Heart left ventricle (tissue), 16 donors: ENCODE data around the gene MAGI2. TPM values are rescaled to one million over a fixed set of nuclear protein-coding genes. Genes with fewer than 3 reads are reported as not detected.

Experiments used
- ATAC-seq, 4 donors: fragments of 200-7000 bp; cut with Tn5 transposase; one replicate each; pipeline ENCODE4 v1.9.1; 2020 to 2022; ENCODE audit warnings: moderate library complexity in 4 of 4, mild to moderate bottlenecking in 3 of 4, moderate number of reproducible peaks in 1 of 4
- DNase-seq, 5 donors: peaks; one replicate each; pipeline ENCODE4 v3.0.0-alpha.2; 2020
- H3K27ac ChIP-seq, 12 donors: fragments of 200-600 bp; sonication (generic) in 4 of 12; one replicate each; pipeline versions ENCODE4 v1.5.0 to v1.8.0; 2016 to 2022; ENCODE audit warnings: mild to moderate bottlenecking in 2 of 12
- H3K27me3 ChIP-seq, 9 donors: fragments of 200-600 bp; sonication (generic) in 2 of 9; one replicate each; pipeline versions ENCODE4 v1.5.1 to v1.8.0; 2016 to 2022; ENCODE audit warnings: mild to moderate bottlenecking in 3 of 9
- H3K36me3 ChIP-seq, 9 donors: fragments of 200-600 bp; sonication (generic) in 2 of 9; one replicate each; pipeline versions ENCODE4 v1.5.0 to v1.8.0; 2018 to 2022; ENCODE audit warnings: mild to moderate bottlenecking in 2 of 9
- H3K4me1 ChIP-seq, 12 donors: fragments of 200-600 bp; sonication (generic) in 4 of 12; one replicate each; pipeline versions ENCODE4 v1.5.0 to v1.8.0; 2016 to 2022; ENCODE audit warnings: mild to moderate bottlenecking in 3 of 12
- H3K4me3 ChIP-seq, 12 donors: fragments of 200-600 bp; sonication (generic) in 4 of 12; one replicate each; pipeline versions ENCODE4 v1.5.0 to v1.8.0; 2017 to 2022; ENCODE audit warnings: mild to moderate bottlenecking in 9 of 12, moderate library complexity in 4 of 12
- H3K9me3 ChIP-seq, 12 donors: fragments of 200-600 bp; sonication (generic) in 4 of 12; one replicate each; pipeline versions ENCODE4 v1.5.0 to v1.8.0; 2016 to 2022; ENCODE audit warnings: mild to moderate bottlenecking in 1 of 12
- CTCF ChIP-seq, 12 donors: fragments of 200-600 bp; sonication (generic) in 4 of 12; IDR thresholded peaks; one replicate each; pipeline versions ENCODE4 v1.5.0 to v1.8.0; 2018 to 2022; ENCODE audit warnings: antibody characterized with exemption in 12 of 12, mild to moderate bottlenecking in 5 of 12
- POLR2A ChIP-seq, 2 donors: fragments of 450-650 bp; IDR thresholded peaks; one replicate each; pipeline ENCODE4 v1.6.1; 2017; ENCODE audit warnings: antibody characterized with exemption in 2 of 2, mild to moderate bottlenecking in 2 of 2, moderate library complexity in 2 of 2
- WGBS, 4 donors: extraction: QIAGEN DNeasy Blood & Tissue Kit in 2 of 4; methylation state at CpG; one replicate each; pipeline versions ENCODE4 v1.1.5 to v1.1.7; 2013 to 2018; 5-methylcytosine and 5-hydroxymethylcytosine counted together
- intact Hi-C, 10 donors: fragments of 100-400 bp; cut with DNase I; formaldehyde crosslinking; loops; one replicate each; pipeline versions ENCODE4 v1.11.1 to v1.14.2; 2022
- polyA plus RNA-seq, 2 donors: library from polyadenylated mRNA; stranded (reverse); fragments of 200-250 nt; gene quantifications; one replicate each; pipeline ENCODE4 v1.2.3, GENCODE V29; 2013
- total RNA-seq, 9 donors: library from RNA; depleted of rRNA in 2 of 9; stranded (reverse); fragments of >200 nt in 2 of 9; fragmentation: NEBNext Ultra II Directional in 3 of 9; extraction: Animal tissue kit (Norgen Biotek cat#: 25700) in 3 of 9; gene quantifications; one replicate each; pipeline versions ENCODE4 v1.1.0 to v1.2.4, GENCODE V29; 2016 to 2023
- donor health status: ischemic (EF 13 %, LVEDD 7.1; RV severe dilation, severe dysfunction).
- donor health status: healthy with polysubstance abuse.
- donor health status: DM: no; HTN: yes; CAD: no.
- donor health status: DM: no; HTN: no; CAD: no.
- donor health status: ischemic (EF 25% LVEDD 6.9; RV normal size, moderate dysfunction).
- donor health status: ischemic (EF 25% LVEDD 5.7; RV mildly dilated, moderate dysfunction).
- donor health status: healthy.
- donor health status: DM: yes; HTN: yes; CAD: no.
- donor health status: ischemic (EF 35%, LVEDD 5.7; RV mildly dilated, moderate dysfunction).
- donor health status: nonischemic (EF 11% LVEDD 7.7; RV severe dilation, severe dysfunction).
- donor health status: DM: yes; HTN: yes; CAD: no.
- donor health status: PGD.
- donor health status: ischemic (EF 29% LVEDD 5.4; RV normal size, mild dysfunction).
- donor health status: nonischemic (EF 23%, LVEDD 6.1; RV moderate dilation, normal function).

MAGI2 gene
- total and polyA plus RNA-seq, 11 donors = 1.1 to 6.8 (median 3.8) TPM

GRCh38 chr7:79421751-79422150, 31.7 kb downstream of the MAGI2 start:
- no peak overlapping the region for H3K4me3 ChIP-seq
- no peak for TF ChIP-seq POLR2A (IDR thresholded peaks at IDR 0.05)
- no peak for TF ChIP-seq CTCF (IDR thresholded peaks at IDR 0.05)
- WGBS, 4 donors = 91 to 96% (median 92%) methylated on average over 3 of the region's 3 CpGs
- no peaks in the 10 kb centered on the region for H3K27me3 ChIP-seq
- peaks cover 0 to 8% (median 0%) of the 10 kb centered on the region in 12 donors for H3K4me1 ChIP-seq
- ATAC-seq (no peak), DNase-seq (no peak)
- no peaks in the 10 kb centered on the region for H3K9me3 ChIP-seq
- H3K36me3 ChIP-seq = no peaks in the 10 kb centered on the region
- H3K27ac ChIP-seq = no peak overlapping the region
- intact Hi-C loops = no loop called here

- DNase-seq (no peak), ATAC-seq (peak in 1 of 4 donors; percentile 75)
- H3K9me3 ChIP-seq = no peaks in the 10 kb centered on the region
- intact Hi-C loops = no loop called here
- H3K36me3 ChIP-seq = no peaks in the 10 kb centered on the region
- H3K4me1 ChIP-seq = peaks cover 0 to 10% (median 0%) of the 10 kb centered on the region in 12 donors
- H3K27me3 ChIP-seq = no peaks in the 10 kb centered on the region
- no peak overlapping the region for H3K27ac ChIP-seq
- 40 to 79% (median 53%) methylated on average over 2 of the region's 2 CpGs for WGBS, 4 donors
- H3K4me3 ChIP-seq = no peak overlapping the region
- TF ChIP-seq POLR2A (IDR thresholded peaks at IDR 0.05) = no peak
- no peak for TF ChIP-seq CTCF (IDR thresholded peaks at IDR 0.05)
Measured at GRCh38 chr7:79420464-79420863, 33.0 kb downstream of the MAGI2 start.

GRCh38 chr7:79414910-79415309, 38.6 kb downstream of the MAGI2 start:
- intact Hi-C loops = no loop called here
- H3K9me3 ChIP-seq = no peaks in the 10 kb centered on the region
- no peaks in the 10 kb centered on the region for H3K27me3 ChIP-seq
- ATAC-seq = peak in 1 of 4 donors; percentile 22
- no peak for DNase-seq
- H3K4me1 ChIP-seq = peaks cover 0 to 13% (median 0%) of the 10 kb centered on the region in 12 donors
- TF ChIP-seq CTCF (IDR thresholded peaks at IDR 0.05) = no peak
- no peak for TF ChIP-seq POLR2A (IDR thresholded peaks at IDR 0.05)
- no peak overlapping the region for H3K27ac ChIP-seq
- no peaks in the 10 kb centered on the region for H3K36me3 ChIP-seq
- H3K4me3 ChIP-seq = no peak overlapping the region

GRCh38 chr7:79412915-79413314, 40.6 kb downstream of the MAGI2 start:
- H3K36me3 ChIP-seq = no peaks in the 10 kb centered on the region
- intact Hi-C loops = no loop called here
- H3K4me3 ChIP-seq = no peak overlapping the region
- no peaks in the 10 kb centered on the region for H3K9me3 ChIP-seq
- 62 to 95% (median 70%) methylated on average over 2 of the region's 2 CpGs for WGBS, 4 donors
- H3K27ac ChIP-seq = no peak overlapping the region
- TF ChIP-seq CTCF (IDR thresholded peaks at IDR 0.05) (no peak), POLR2A (IDR thresholded peaks at IDR 0.05) (no peak)
- H3K4me1 ChIP-seq = peaks cover 0 to 10% (median 0%) of the 10 kb centered on the region in 12 donors
- no peak for ATAC-seq
- no peak for DNase-seq
- H3K27me3 ChIP-seq = no peaks in the 10 kb centered on the region
